Fibroblast of pulmonary artery (primary cell): Measurements from ENCODE around the gene NLGN2.

Experiments
- DNase-seq: peaks from one replicate; pipeline ENCODE4 v3.0.0-alpha.2; 2010; ENCODE audit warnings: low read depth
- H3K4me3 ChIP-seq: replicated peaks from 2 replicates; pipeline ENCODE4 v1.5.1; 2011; ENCODE audit warnings: low read depth, mild to moderate bottlenecking, control low read depth, low read length, moderate library complexity
- TF ChIP-seq, protein P1 (sequence below): IDR thresholded peaks from 2 replicates; pipeline ENCODE4 v1.5.1; 2011; ENCODE audit warnings: mild to moderate bottlenecking, control low read depth, low read length, inconsistent platforms; ENCODE audit errors: missing control alignments

NLGN2 gene

DNA sequence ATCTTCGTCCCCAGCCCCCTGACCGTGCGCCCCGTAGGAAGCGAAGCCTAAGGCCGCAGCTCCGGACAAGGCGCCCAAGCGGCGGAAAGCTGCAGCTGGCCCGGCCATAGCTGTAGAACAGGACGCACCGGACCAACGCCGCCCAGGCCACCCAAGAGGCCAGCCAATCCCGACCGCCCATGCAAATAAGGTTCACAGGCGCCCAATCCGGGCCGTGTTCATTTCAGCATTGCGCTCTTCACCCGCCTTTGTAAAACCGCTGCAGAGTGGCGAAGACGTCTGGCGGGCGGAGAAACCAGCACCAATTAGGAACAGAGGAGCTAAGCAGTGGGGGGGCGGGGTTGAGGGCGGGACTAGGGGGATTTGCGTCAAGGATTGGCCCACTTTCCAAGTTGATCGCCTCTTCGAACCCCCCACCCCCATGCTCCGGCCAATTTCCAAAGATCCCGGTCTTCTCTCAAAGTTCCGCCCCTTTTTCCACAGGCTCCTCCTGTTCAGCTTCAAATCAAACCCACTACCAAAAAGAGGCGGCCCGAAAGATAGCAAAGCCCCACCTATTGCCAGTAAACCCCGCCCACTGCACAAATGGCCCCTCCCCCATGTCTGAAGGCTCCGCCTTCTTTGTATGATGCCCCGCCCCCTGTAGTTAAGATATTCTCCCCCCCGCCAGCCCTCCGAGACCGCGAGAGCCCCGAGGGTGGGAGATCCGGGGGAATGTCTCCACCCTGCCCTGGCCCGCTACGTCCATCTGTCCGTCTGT lies 3.5 kb upstream of the NLGN2 start, which contains the start of gene TMEM256:
Gene TMEM256, minus strand, starts transcription at position 121 of the 760 bp plus-strand sequence. Its CDS starts 13 bp downstream, at position 108.
- TF ChIP-seq, protein P1, sequence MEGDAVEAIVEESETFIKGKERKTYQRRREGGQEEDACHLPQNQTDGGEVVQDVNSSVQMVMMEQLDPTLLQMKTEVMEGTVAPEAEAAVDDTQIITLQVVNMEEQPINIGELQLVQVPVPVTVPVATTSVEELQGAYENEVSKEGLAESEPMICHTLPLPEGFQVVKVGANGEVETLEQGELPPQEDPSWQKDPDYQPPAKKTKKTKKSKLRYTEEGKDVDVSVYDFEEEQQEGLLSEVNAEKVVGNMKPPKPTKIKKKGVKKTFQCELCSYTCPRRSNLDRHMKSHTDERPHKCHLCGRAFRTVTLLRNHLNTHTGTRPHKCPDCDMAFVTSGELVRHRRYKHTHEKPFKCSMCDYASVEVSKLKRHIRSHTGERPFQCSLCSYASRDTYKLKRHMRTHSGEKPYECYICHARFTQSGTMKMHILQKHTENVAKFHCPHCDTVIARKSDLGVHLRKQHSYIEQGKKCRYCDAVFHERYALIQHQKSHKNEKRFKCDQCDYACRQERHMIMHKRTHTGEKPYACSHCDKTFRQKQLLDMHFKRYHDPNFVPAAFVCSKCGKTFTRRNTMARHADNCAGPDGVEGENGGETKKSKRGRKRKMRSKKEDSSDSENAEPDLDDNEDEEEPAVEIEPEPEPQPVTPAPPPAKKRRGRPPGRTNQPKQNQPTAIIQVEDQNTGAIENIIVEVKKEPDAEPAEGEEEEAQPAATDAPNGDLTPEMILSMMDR = no peak
- peak within 1 kb of the TSS; percentile 73 for H3K4me3 ChIP-seq
- DNase-seq = peak; percentile 99

GRCh38 chr17:7404737-7405349 lies 2.8 kb upstream of the NLGN2 start:
- DNase-seq = peak; percentile 20
- H3K4me3 ChIP-seq = peak overlapping the region; percentile 68
- TF ChIP-seq, protein P1 = no peak

- peak overlapping the region; percentile 68 for H3K4me3 ChIP-seq
- TF ChIP-seq, protein P1 = no peak
- DNase-seq = no peak
Observed at GRCh38 chr17:7405350-7406234, 2.1 kb upstream of the NLGN2 start.

- DNase-seq = no peak
- H3K4me3 ChIP-seq = peak overlapping the region; percentile 68
- TF ChIP-seq, protein P1 = no peak
Observed at GRCh38 chr17:7406235-7406825, 1.3 kb upstream of the NLGN2 start.

DNA sequence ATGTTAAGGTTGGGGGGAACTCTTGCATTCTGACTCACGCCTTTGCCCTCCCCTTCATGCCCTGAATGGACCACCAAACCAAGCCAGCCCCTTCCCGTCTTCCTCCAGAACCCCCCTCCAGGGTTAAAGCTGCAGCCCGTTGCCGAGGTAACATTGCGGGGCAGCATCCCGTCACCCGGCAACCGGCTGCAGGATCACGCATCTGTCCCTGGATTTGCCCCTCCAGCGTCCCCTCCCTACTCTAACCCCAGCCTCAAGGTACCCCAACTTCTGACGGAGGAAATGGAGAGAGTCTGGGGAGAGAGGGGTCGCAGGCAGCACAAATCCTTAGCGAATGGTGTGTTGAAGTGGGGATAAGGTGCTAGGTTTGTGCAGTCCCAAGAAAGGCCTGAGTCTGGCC lies 563 bp upstream of the NLGN2 start:
- TF ChIP-seq, protein P1 = no peak

DNA sequence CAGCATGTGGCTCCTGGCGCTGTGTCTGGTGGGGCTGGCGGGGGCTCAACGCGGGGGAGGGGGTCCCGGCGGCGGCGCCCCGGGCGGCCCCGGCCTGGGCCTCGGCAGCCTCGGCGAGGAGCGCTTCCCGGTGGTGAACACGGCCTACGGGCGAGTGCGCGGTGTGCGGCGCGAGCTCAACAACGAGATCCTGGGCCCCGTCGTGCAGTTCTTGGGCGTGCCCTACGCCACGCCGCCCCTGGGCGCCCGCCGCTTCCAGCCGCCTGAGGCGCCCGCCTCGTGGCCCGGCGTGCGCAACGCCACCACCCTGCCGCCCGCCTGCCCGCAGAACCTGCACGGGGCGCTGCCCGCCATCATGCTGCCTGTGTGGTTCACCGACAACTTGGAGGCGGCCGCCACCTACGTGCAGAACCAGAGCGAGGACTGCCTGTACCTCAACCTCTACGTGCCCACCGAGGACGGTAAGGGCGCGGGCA lies 645 bp downstream of the NLGN2 start:
- H3K4me3 ChIP-seq = no peak overlapping the region
- TF ChIP-seq, protein P1 = no peak
- no peak for DNase-seq

More for the DNA sequence above, 563 bp upstream of the NLGN2 start:
- no peak for DNase-seq
- no peak overlapping the region for H3K4me3 ChIP-seq
